ENCODE results near the gene EPS8L2.
"Not testable (repeated sequence)": the region's sequence is repeated elsewhere in the genome, so short reads cannot be mapped to it uniquely, and the experiment has no call there.

The EPS8L2 gene

DNA sequence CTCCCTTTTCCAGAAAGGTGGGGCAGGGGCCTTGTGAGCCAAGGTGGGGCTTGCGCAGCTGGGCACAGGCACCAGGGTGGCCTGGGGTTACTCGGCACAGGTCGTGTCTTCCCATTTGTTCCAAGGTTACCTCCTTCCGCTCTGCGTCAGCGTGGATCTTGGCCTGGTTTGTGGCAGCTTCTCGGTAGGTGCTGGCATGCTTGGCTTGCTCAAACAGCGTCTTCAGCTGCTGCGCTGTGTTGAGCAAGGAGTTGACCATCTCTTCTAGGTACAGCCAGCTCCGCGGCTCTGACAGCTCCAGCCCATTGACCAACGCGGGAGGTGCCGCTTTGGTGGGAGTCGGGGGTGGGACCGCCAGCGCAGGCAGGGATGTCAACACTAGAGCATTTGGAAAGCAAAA lies 31.6 kb upstream of the EPS8L2 start:
- no peak overlapping the region for H3K27ac ChIP-seq (ENCODE audit: low read length)
- H3K9ac ChIP-seq (ENCODE audit: low read depth, low read length) = no peak overlapping the region
- no peak overlapping the region for H3K4me3 ChIP-seq (ENCODE audit: low read length)
- no peaks in the 10 kb centered on the region for H3K9me3 ChIP-seq (ENCODE audit: insufficient read depth, low read depth, low read length)
- peaks cover 47% of the 10 kb centered on the region for H3K36me3 ChIP-seq (ENCODE audit: insufficient read depth, low read depth, low read length)
- no peaks in the 10 kb centered on the region for H3K4me1 ChIP-seq (ENCODE audit: insufficient read depth, low read length)
- H3K27me3 ChIP-seq (ENCODE audit: insufficient read depth, low read length) = no peaks in the 10 kb centered on the region

DNA sequence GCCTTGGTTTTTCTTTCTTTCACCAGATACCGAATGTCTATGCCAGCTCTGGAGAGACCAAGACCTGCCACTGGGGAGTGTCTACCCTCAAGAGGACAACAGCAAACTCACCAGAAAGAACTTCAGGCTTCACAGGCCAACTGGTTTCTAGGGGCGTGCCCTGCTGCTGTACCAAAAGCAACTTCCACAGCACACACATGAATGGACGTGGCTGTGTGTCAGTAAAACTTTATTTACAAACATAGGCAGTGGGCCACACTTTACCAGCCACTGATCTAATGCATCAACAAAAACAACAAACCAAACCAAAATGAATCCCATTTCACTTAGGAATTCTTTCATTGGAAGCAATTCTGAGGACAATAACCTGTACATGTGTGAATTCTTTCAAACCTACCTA lies 27.7 kb upstream of the EPS8L2 start:
- no peak overlapping the region for H3K9ac ChIP-seq (ENCODE audit: low read depth, low read length)
- no peak overlapping the region for H3K4me3 ChIP-seq (ENCODE audit: low read length)
- peaks cover 56% of the 10 kb centered on the region for H3K36me3 ChIP-seq (ENCODE audit: insufficient read depth, low read depth, low read length)
- no peaks in the 10 kb centered on the region for H3K27me3 ChIP-seq (ENCODE audit: insufficient read depth, low read length)
- H3K4me1 ChIP-seq (ENCODE audit: insufficient read depth, low read length) = no peaks in the 10 kb centered on the region; the same call in 1 of the 2 replicates
- H3K27ac ChIP-seq (ENCODE audit: low read length) = no peak overlapping the region
- H3K9me3 ChIP-seq (ENCODE audit: insufficient read depth, low read depth, low read length) = no peaks in the 10 kb centered on the region

DNA sequence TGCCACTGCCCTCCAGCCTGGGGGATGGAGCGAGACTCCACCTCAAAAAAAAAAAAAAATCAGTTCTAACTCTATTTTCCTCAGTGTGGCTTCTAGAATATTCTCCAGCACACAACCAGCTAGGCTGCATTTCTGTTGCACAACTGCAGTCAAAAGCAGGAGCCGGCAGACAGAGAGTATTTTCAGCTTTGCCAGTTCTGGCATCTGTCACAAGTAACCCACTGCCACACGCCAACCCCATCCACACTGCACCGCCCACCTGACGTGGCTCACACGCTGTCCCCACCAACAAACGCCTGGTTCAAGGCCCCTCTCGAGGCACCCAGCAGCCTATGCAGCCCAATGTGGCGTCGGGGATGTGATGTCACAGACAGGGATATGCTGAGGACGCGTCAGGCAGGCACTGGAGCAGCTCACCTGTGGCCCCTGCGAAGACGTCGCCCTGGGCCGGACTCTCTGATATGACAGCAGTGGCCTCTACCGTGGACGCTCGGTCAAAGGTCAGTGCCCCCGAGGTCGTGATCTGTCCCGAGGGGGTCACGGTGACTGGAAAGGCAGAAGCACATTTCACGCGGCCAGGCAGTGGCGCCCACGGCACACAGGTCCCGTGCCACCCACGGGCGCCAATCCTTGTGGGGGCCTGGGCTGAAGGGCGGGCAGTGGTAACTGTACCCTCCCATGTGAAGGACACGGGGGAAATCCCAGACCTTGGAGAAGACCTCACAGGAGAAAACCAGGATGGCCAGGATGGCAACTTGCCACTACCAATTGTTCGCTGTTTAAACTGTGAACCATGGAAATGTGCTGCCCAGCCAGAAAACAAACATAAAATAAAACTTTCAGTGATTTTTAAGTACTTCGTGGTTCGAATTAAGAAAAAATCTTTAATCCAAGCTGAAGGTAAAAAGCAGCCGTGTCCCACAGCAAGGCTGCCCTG lies 26.5 kb upstream of the EPS8L2 start:
- Histone ChIP-seq H3K27ac (ENCODE audit: low read length) (no peak overlapping the region), H3K4me3 (ENCODE audit: low read length) (no peak overlapping the region), H3K9me3 (ENCODE audit: insufficient read depth, low read depth, low read length) (no peaks in the 10 kb centered on the region), H3K36me3 (ENCODE audit: insufficient read depth, low read depth, low read length) (peaks cover 51% of the 10 kb centered on the region), H3K9ac (ENCODE audit: low read depth, low read length) (no peak overlapping the region), H3K4me1 (ENCODE audit: insufficient read depth, low read length) (no peaks in the 10 kb centered on the region; the same call in 1 of the 2 replicates), H3K27me3 (ENCODE audit: insufficient read depth, low read length) (no peaks in the 10 kb centered on the region)

DNA sequence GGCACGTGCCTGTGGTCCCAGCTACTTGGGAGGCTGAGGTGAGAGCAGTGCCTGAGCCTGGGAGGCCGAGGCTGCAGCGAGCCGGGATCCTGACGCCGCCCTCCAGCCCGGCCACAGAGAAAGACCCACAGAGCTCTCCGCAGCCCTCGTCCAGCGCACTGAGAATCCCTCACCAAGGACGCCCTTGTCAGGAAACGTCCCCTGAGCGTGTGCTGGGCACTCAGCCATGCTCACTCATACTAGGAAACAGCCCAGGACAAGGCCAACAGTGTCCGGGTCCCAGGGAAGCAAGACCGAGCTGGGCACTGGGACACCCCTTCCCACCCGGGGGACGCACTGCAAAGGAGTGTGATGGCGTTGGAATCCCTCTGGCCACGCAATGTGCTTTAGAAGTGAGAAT lies 25.6 kb upstream of the EPS8L2 start:
- peaks cover 53% of the 10 kb centered on the region for H3K36me3 ChIP-seq (ENCODE audit: insufficient read depth, low read depth, low read length)
- H3K27ac ChIP-seq (ENCODE audit: low read length) = no peak overlapping the region
- no peaks in the 10 kb centered on the region for H3K9me3 ChIP-seq (ENCODE audit: insufficient read depth, low read depth, low read length)
- H3K27me3 ChIP-seq (ENCODE audit: insufficient read depth, low read length) = no peaks in the 10 kb centered on the region
- H3K4me1 ChIP-seq (ENCODE audit: insufficient read depth, low read length) = no peaks in the 10 kb centered on the region; the same call in 1 of the 2 replicates
- H3K4me3 ChIP-seq (ENCODE audit: low read length) = no peak overlapping the region
- H3K9ac ChIP-seq (ENCODE audit: low read depth, low read length) = no peak overlapping the region

DNA sequence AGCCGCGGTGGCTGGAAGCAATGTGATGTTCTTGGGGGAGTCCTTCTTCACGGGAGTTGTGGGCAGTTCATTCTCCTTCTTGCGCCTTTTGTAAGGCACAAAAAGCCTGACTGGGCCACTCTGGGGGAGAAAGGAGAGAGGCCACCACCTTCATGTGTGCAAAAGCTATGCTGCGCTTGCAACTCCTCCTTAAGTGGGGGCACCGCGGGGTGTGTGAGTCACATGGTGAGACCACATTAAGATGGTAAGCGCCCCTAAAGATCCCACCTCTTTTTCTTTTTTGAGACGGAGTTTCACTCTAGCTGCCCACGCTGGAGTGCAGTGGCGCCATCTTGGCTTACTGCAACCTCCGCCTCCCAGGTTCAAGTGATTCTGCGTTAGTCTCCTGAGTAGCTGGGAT lies 25.1 kb upstream of the EPS8L2 start:
- Histone ChIP-seq H3K4me3 (ENCODE audit: low read length) (no peak overlapping the region), H3K36me3 (ENCODE audit: insufficient read depth, low read depth, low read length) (peaks cover 56% of the 10 kb centered on the region), H3K4me1 (ENCODE audit: insufficient read depth, low read length) (no peaks in the 10 kb centered on the region; the same call in 1 of the 2 replicates), H3K27ac (ENCODE audit: low read length) (no peak overlapping the region), H3K27me3 (ENCODE audit: insufficient read depth, low read length) (no peaks in the 10 kb centered on the region), H3K9me3 (ENCODE audit: insufficient read depth, low read depth, low read length) (no peaks in the 10 kb centered on the region), H3K9ac (ENCODE audit: low read depth, low read length) (no peak overlapping the region)

DNA sequence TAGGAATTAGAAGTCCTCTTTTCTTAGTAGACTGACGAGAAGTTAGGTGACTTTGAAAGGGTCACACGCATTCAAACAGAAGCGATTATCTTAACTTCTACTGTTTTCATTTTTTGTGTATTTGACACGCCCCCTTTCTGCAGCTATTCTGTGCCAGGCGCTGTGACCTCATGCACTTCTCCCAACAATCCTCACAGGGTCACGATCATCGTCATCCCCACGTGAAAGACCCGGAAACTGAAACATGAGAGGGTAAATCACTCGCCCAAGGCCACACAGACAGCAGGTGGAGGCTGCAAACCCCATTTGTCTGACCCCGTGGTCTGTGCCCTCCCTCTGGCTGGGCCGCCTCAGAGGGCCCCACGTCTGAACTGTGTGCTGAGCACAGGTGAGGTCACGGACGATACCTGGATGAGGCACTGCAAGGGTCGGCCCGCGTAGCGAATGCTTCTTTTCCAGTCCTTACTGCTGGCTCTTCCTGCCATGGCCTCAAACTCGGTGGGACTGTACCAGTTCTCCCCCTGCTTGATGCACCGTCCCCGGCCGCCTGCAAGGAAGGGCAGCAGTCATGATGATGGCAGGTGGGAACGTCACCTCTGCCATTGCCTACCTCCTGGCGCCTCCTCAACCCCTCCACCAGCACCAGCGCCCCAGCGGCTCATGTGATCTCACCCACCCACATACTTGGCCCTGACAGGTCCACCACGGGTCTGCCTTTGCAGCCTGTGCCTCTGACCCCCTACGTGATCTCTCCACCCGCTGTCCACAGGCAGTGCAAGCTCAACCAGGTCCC lies 19.4 kb upstream of the EPS8L2 start:
- no peaks in the 10 kb centered on the region; the same call in 1 of the 2 replicates for H3K4me1 ChIP-seq (ENCODE audit: insufficient read depth, low read length)
- no peak overlapping the region for H3K27ac ChIP-seq (ENCODE audit: low read length)
- no peak overlapping the region for H3K9ac ChIP-seq (ENCODE audit: low read depth, low read length)
- no peak overlapping the region for H3K4me3 ChIP-seq (ENCODE audit: low read length)
- H3K27me3 ChIP-seq (ENCODE audit: insufficient read depth, low read length) = no peaks in the 10 kb centered on the region
- no peaks in the 10 kb centered on the region for H3K9me3 ChIP-seq (ENCODE audit: insufficient read depth, low read depth, low read length)
- H3K36me3 ChIP-seq (ENCODE audit: insufficient read depth, low read depth, low read length) = peaks cover 76% of the 10 kb centered on the region

DNA sequence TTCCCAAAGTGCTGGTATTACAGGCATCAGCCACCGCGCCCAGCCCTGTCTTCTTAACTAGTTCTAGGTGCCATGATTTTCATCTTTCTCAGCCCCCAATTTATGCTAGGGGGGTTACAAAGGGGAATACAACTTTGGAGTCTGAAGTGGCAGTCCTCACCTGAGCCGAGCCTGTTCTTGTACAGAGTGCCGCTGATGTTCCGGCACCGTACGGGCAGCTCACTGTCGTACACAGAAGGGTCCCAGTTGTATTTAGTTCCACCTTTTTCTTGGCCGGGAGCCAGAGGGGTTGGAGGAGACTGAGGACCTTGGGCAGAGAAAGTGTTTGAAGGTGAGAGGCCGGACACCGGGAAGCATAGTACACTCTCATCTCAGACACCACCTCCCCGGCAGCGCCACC lies 18.3 kb upstream of the EPS8L2 start:
- Histone ChIP-seq H3K9ac (ENCODE audit: low read depth, low read length) (no peak overlapping the region), H3K27ac (ENCODE audit: low read length) (no peak overlapping the region), H3K36me3 (ENCODE audit: insufficient read depth, low read depth, low read length) (peaks cover 65% of the 10 kb centered on the region), H3K4me3 (ENCODE audit: low read length) (no peak overlapping the region), H3K27me3 (ENCODE audit: insufficient read depth, low read length) (no peaks in the 10 kb centered on the region), H3K4me1 (ENCODE audit: insufficient read depth, low read length) (no peaks in the 10 kb centered on the region; the same call in 1 of the 2 replicates), H3K9me3 (ENCODE audit: insufficient read depth, low read depth, low read length) (no peaks in the 10 kb centered on the region)

DNA sequence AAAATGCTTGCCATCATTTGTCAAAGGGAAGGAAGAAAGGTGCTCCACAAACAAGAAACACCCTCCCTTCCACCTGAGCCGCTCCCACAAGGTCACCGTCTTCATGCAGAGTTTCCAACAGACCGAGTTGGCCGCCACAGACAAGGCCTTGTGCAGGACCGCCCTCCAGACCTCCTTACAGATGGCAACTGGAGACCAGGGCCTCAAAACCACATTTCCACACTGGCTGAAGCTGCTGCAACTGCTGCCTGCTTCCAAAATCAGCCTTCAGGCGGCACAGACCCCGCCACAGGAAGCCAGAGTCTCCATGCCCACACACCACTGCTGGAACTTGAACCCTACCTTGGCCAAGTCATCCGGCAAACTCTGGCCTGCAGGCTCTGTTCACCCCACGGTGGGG lies 17.4 kb upstream of the EPS8L2 start:
- Histone ChIP-seq H3K4me3 (ENCODE audit: low read length) (no peak overlapping the region), H3K27ac (ENCODE audit: low read length) (no peak overlapping the region), H3K36me3 (ENCODE audit: insufficient read depth, low read depth, low read length) (peaks cover 56% of the 10 kb centered on the region), H3K9ac (ENCODE audit: low read depth, low read length) (no peak overlapping the region), H3K27me3 (ENCODE audit: insufficient read depth, low read length) (no peaks in the 10 kb centered on the region), H3K4me1 (ENCODE audit: insufficient read depth, low read length) (peaks cover 3% of the 10 kb centered on the region; the same call in 1 of the 2 replicates), H3K9me3 (ENCODE audit: insufficient read depth, low read depth, low read length) (no peaks in the 10 kb centered on the region)

DNA sequence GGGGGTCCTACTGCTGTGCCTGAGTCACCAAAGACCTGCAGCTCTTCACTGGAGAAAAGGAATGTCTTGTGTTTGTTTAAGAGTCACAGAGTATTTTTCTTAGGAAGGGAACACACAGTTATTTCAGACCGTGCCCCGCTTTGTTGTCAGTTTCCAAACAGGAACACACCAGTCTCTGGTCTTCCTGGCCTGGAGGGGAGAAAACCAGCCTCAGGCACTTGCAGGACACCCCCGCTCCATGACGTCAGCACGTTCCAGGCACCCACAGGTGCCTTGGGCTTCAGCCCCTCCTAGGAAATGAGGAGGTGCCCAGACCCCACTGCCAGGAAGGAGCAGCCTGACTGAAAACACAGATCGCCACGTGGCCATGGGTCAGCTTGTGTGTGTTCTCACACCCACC lies 16.4 kb upstream of the EPS8L2 start:
- H3K27me3 ChIP-seq (ENCODE audit: insufficient read depth, low read length) = no peaks in the 10 kb centered on the region
- peaks cover 52% of the 10 kb centered on the region for H3K36me3 ChIP-seq (ENCODE audit: insufficient read depth, low read depth, low read length)
- H3K9me3 ChIP-seq (ENCODE audit: insufficient read depth, low read depth, low read length) = no peaks in the 10 kb centered on the region
- H3K9ac ChIP-seq (ENCODE audit: low read depth, low read length) = no peak overlapping the region
- H3K4me3 ChIP-seq (ENCODE audit: low read length) = no peak overlapping the region
- no peak overlapping the region for H3K27ac ChIP-seq (ENCODE audit: low read length)
- peaks cover 6% of the 10 kb centered on the region; the same call in 1 of the 2 replicates for H3K4me1 ChIP-seq (ENCODE audit: insufficient read depth, low read length)

DNA sequence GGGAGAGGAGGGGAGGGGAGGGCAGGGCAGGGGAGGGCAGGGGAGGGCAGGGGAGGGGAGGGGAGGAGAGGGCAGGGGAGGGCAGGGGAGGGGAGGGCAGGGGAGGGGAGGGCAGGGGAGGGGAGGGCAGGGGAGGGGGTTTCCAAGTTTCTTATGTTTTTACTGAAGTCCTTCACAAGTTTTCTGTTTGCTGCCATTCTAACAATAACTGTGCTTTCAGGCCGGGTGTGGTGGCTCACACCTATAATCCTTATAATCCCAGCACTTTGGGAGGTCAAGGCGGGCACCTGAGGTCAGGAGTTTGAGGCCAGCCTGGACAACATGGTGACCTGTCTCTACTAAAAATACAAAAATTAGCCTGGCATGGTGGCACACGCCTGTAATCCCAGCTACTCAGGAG lies 15.8 kb upstream of the EPS8L2 start:
- H3K9me3 ChIP-seq (ENCODE audit: insufficient read depth, low read depth, low read length); H3K27me3 ChIP-seq (ENCODE audit: insufficient read depth, low read length); H3K9ac ChIP-seq (ENCODE audit: low read depth, low read length); H3K4me3 ChIP-seq (ENCODE audit: low read length); H3K4me1 ChIP-seq (ENCODE audit: insufficient read depth, low read length); H3K27ac ChIP-seq (ENCODE audit: low read length): not testable (repeated sequence)
- peaks cover 49% of the 10 kb centered on the region for H3K36me3 ChIP-seq (ENCODE audit: insufficient read depth, low read depth, low read length)

DNA sequence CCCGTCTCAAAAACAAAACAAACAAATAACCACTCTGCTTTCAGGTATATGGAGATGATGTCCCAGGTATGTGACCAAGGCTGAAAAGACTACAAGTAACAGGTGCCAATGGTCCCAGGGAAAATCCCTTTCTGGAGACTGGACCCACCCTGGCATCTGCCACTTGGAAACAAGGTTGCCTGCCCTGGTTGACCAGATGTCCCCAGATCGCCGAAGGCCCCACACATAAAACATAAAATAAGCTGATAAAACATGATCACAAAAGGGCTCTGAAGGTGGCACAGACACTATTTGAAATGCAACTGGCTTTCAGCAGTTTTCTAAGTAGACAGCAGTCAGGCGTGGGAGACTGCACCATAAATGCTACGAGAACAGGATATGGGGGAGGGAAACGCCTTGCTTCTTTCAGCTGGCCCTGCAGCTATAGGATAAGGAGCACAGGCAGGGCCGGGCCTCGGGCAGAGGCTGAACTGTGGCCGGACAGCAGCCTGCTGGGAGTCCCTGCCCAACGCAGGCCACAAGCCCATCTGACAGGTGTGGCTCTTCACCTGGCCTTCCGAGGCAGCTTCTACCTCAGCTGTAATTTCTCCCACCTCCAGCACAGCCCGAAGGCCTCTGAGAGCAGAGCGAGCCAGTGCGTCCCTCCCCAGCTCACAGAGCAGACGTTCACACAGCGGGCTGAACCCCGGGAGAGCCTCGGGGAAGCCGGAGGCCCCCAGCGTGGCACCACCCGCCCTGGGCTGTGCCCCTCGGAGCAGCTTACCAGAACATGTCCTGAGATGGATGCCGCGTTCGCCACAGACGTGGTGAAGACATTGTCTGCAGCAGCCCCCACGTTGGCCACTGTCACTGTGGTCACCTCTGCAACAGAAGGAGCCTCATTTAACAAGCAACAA lies 15.0 kb upstream of the EPS8L2 start:
- no peak overlapping the region for H3K27ac ChIP-seq (ENCODE audit: low read length)

More for the DNA sequence above, 15.0 kb upstream of the EPS8L2 start:
- H3K27me3 ChIP-seq (ENCODE audit: insufficient read depth, low read length) = no peaks in the 10 kb centered on the region
- no peak overlapping the region for H3K4me3 ChIP-seq (ENCODE audit: low read length)
- peaks cover 6% of the 10 kb centered on the region; the same call in 1 of the 2 replicates for H3K4me1 ChIP-seq (ENCODE audit: insufficient read depth, low read length)
- no peak overlapping the region for H3K9ac ChIP-seq (ENCODE audit: low read depth, low read length)
- peaks cover 45% of the 10 kb centered on the region for H3K36me3 ChIP-seq (ENCODE audit: insufficient read depth, low read depth, low read length)
- no peaks in the 10 kb centered on the region for H3K9me3 ChIP-seq (ENCODE audit: insufficient read depth, low read depth, low read length)
